Measurements from ENCODE around the gene KDM4B.
A peak's percentile ranks its signal among the peaks of the same experiment; 100 is the strongest.

Gene KDM4B

DNA sequence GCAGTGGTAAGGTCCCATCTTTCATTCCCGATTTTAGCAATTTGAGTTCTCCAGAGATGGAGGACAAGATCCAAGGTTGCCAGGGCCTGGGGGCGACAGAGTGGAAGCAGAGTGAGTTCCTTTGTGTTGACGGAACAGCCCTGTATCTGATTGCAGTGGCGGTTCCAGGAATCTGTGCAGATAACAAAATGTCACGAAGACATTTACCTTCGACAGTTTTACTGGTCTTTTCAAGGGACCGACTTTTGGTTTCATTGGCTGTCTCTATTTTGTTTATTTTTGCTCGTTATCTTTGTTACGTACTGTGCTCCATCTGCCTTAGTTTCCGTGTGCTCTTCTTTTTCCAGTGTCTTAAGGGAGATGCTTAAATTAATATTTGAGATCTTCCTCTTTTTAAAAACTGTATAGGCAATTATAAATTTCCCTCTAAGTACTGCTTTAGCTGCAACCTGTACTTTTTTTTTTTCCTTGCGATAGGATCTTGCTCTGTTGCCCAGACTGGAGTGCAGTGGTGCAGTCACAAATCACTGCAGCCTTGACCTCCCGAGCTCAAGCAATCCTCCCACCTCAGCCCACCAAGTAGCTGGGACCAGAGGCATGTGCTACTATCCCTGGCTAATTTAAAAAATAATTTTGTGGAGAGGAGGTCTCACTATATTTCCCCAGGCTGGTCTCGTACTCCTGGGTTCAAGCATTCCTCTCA lies 23.2 kb downstream of the KDM4B start:
- H3K4me3 ChIP-seq (ENCODE audit: low read depth, low read length): no peak overlapping the region
- ChIA-PET CTCF (interaction anchor here (2.6 kb wide), 1 partner anchor 9 kb away, joined by 7 read pairs; no protein-coding TSS in a partner anchor), POLR2A (no interaction called here)
- no peak for DNase-seq (ENCODE audit: low read depth, low spot score)
- TF ChIP-seq, protein P1, sequence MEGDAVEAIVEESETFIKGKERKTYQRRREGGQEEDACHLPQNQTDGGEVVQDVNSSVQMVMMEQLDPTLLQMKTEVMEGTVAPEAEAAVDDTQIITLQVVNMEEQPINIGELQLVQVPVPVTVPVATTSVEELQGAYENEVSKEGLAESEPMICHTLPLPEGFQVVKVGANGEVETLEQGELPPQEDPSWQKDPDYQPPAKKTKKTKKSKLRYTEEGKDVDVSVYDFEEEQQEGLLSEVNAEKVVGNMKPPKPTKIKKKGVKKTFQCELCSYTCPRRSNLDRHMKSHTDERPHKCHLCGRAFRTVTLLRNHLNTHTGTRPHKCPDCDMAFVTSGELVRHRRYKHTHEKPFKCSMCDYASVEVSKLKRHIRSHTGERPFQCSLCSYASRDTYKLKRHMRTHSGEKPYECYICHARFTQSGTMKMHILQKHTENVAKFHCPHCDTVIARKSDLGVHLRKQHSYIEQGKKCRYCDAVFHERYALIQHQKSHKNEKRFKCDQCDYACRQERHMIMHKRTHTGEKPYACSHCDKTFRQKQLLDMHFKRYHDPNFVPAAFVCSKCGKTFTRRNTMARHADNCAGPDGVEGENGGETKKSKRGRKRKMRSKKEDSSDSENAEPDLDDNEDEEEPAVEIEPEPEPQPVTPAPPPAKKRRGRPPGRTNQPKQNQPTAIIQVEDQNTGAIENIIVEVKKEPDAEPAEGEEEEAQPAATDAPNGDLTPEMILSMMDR (IDR thresholded peaks at IDR 0.05; ENCODE audit: insufficient read depth, low read length, missing control alignments): no peak

DNA sequence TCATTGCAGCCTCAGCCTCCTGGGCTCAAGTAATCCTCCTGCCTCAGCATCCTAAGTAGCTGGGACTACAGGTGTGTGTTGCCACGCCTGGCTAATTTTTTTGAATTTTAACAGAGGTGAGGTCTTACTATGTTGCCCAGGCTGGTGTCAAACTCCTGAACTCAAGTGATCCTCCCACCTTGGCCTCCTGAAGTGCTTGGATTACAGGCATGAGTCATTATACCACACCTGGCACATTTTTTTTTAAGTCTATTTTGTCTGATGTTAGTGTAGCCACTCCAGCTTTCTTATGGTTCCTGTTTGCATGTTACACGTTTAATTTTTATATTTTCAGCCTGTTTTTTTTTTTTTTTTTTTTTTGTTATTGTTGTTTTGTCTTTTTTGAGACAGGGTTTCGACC lies 24.8 kb downstream of the KDM4B start:
- CTCF ChIA-PET: interaction anchor here (1.0 to 2.6 kb wide), 4 partner anchors 8 to 184 kb away, joined by 3 to 7 read pairs (median 4); no protein-coding TSS in a partner anchor
- no peak for DNase-seq (ENCODE audit: low read depth, low spot score)
- TF ChIP-seq, protein P1 (IDR thresholded peaks at IDR 0.05; ENCODE audit: insufficient read depth, low read length, missing control alignments): no peak
- H3K4me3 ChIP-seq (ENCODE audit: low read depth, low read length): no peak overlapping the region
- POLR2A ChIA-PET: no interaction called here

DNA sequence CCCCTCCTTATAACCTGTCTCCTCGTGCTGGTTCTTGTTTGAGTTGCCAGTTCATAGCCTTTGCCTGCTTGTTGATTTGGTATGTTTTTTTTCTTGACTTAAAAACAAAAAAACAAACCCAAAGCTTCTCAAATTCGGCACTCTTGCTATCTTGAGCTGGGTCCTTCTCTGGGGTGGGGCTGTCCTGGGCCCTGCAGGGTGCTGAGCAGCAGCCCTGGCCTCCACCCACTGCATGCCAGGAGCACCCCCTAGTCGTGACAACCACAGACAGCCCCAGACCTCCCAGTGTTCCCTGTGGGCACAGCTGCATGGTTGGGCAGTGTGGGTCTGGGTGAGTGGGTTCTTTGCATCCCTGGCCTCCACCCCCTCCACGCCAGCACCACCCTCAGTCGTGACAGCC lies 27.8 kb downstream of the KDM4B start:
- TF ChIP-seq, protein P1 (IDR thresholded peaks at IDR 0.05; ENCODE audit: insufficient read depth, low read length, missing control alignments): no peak
- CTCF ChIA-PET: interaction anchor here (1.2 to 1.3 kb wide), 3 partner anchors 21 to 206 kb away, joined by 3 to 4 read pairs (median 3); partner anchors contain the start of gene FEM1A
- DNase-seq (ENCODE audit: low read depth, low spot score): no peak
- POLR2A ChIA-PET: no interaction called here
- H3K4me3 ChIP-seq (ENCODE audit: low read depth, low read length): no peak overlapping the region

DNA sequence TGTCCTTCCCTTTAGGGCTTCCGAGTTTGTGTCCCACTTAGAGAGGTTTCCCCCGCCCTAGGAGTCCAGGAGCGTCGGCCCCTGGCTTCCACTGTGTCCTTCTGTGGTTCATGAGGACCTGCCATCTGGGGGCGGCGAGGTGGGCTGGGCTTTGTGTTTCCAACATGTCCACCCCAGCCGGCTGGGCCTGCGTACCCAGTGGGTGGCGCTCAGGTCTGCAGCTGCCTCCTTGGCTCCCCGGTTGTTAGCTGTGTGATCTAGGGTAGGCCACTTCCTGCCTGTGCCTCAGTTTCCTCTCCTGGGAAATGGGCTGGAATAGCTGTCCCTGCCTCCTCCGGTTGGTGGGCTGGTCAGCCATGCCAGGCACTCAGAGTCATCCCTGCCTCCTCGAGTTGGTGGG lies 28.4 kb downstream of the KDM4B start:
- POLR2A ChIA-PET: no interaction called here
- TF ChIP-seq, protein P1 (IDR thresholded peaks at IDR 0.05; ENCODE audit: insufficient read depth, low read length, missing control alignments): no peak
- H3K4me3 ChIP-seq (ENCODE audit: low read depth, low read length): no peak overlapping the region
- CTCF ChIA-PET: interaction anchor here (1.2 kb wide), 1 partner anchor 50 kb away, joined by 3 read pairs; no protein-coding TSS in a partner anchor
- DNase-seq (ENCODE audit: low read depth, low spot score): no peak

DNA sequence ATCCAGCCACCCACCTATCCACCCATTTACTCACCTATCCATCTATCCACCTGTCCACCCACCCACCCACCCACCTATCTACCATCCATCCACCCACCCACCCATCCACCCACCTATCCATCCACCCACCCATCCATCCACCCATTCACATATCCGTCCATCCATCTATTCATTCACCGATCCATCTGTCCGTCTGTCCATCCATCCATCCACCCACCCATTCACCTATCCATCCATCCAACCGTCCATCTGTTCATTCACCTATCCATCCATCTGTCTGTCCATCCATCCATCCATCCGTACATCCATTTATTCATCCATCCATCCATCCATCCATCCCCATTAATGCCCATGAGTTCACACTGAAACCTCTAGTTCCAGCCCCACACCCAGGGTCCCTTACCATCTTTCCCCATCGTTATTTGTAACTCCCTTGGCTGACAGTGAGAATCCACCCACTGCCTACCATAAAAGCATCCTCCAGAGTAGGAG lies 31.3 kb downstream of the KDM4B start:
- POLR2A ChIA-PET: no interaction called here

DNA sequence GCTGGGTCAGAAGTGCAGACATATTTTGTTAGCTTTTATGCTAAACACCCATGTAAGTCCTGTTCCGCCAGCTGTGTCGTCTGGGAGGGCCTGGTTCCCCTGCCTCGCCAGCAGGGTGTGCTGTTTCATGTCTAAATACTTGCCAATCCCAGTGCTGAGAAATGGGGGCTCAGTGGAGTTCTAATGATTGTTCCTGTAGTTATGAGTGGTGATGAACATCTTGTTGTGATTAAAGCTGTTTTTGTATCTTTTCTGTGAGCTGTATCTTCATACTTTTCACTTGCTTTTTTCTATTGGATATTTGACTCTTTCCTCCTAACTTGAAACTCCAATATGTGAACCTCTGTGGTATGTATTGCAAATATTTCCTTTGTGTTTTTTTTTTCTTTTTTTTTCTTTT lies 32.7 kb downstream of the KDM4B start:
- POLR2A ChIA-PET: interaction anchor here (1.0 to 1.3 kb wide), 2 partner anchors 30 to 33 kb away, joined by 3 to 5 read pairs; partner anchors contain the start of gene KDM4B
- DNase-seq (ENCODE audit: low read depth, low spot score): no peak
- no peak overlapping the region for H3K4me3 ChIP-seq (ENCODE audit: low read depth, low read length)
- CTCF ChIA-PET: interaction anchor here (0.6 to 4.9 kb wide), 21 partner anchors 8 to 719 kb away, joined by 3 to 91 read pairs (median 6); partner anchors contain the start of gene PLIN3
- TF ChIP-seq, protein P1 (IDR thresholded peaks at IDR 0.05; ENCODE audit: insufficient read depth, low read length, missing control alignments): peak; percentile 77

More for the DNA sequence above, 31.3 kb downstream of the KDM4B start:
- TF ChIP-seq, protein P1 (IDR thresholded peaks at IDR 0.05; ENCODE audit: insufficient read depth, low read length, missing control alignments): no peak
- no peak overlapping the region for H3K4me3 ChIP-seq (ENCODE audit: low read depth, low read length)
- no peak for DNase-seq (ENCODE audit: low read depth, low spot score)
- CTCF ChIA-PET: interaction anchor here (1.9 to 4.1 kb wide), 2 partner anchors 12 to 14 kb away, joined by 29 to 32 read pairs; no protein-coding TSS in a partner anchor

Data from AG04449 (cell line).